Cerebellar nuclear complex (tissue), 1 donor: Measurements from ENCODE around the gene ADAP1.
"Not testable (repeated sequence)": the region's sequence is repeated elsewhere in the genome, so short reads cannot be mapped to it uniquely, and the experiment has no call there.

ENCODE experiments used
- DNase-seq, 2 experiments: peaks; one replicate each; lab custom pipeline; 2025; lab: John Stamatoyannopoulos, UW

The ADAP1 gene

DNA sequence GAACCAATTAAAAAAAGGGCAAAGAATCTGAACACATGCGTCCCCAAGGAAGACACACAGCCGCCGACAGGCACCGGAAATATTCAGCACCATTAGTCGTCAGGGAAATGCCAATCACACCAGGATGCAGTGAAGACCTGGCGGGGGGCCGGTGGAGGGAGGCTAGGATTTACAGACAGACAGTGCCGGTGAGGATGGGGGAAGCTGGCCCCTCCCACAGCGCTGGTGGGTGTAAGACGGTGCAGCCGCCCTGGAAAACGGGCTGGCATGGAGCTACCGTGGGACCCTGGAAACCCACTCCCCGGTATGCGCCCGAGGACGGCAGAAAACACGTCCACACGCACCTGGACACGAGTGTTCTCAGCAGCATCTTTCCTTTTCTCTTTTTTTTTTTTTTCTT, 4.8 kb upstream of the ADAP1 start:
- DNase-seq: no peak

DNA sequence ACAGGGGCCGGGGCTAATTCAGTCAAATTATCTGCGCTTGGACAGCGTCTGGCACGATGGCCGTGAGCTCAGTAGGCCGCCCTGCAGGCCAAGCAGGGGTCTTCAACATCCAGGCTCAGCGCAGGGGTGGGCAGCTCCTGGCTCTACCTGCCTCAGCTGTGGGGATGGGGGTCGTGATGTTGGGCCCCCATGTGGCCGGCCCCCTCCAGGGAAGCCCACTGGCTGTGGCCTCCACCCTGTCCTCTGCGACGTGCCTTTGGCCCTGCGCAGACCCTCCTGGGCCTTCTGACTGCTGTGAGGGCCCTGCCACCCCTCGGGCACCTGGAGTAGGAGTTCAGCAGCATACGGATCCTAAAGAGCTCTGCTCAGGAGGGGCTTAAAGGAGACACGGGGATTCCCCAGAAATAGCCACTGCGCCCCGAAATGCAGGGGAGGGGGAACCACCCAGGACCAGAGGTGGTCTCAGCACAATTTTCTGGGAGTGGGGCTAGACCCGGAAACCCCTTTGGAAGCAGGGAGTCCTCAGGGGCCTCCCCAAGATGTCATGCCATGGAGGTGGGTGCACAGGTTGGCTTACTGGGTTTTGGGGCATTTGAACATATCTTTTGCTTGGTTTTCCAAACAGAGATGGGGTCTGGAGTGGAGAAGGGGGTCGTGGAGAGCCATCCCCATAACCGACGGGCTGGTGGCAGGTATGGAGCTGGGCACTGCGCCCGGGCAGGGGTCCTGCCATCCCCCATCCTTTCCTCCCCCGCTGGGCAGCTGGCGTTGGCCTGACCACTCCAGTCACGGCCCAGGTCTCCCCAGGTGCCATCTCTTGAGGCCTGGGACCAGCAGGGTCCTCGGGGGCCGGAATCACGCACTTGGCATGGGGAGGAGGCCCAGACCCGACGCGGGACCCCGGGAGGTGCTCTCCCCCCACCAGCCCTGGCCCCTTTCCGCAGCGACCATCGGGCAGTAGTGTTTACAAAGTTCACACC, 4.0 kb upstream of the ADAP1 start:
- DNase-seq: no peak

DNA sequence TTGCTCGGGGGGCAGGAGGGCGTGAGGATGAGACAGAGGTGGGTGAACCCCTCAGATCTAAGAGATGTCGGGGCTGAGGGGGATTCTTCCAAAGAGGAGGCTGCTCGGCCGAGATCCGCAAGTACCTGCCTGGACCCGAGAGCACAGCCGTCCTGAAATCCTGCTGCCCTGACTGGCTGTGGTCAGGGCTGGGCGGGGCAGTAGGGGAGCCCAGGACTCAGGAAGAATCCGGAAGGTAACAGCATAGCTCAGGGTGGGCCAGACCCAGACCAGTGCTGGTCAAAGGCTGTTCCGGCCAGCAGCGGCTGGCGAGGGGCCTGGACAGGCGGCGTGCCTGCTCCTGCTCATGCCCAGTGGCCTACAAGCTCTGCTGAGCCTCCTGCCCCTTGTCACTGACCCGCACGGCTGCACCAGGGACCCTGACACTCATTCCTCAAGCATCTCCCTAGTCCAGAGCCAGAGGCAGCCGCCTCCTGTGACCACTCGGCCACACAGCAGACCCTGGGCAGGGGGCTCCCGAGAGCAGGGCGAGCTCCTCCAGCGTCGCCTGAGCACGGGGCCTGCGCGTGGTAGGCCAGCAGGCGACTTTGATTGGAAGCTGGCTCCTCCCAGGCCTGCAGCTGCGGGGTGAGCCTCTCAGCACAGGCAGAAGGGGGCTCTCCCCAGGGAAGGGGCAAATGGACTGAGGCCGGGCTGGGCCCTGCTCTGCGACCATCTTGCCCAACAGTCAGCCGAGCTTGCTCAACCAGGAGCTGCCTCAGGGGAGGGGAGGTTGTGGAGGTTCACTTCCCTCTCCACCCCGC, 3.1 kb upstream of the ADAP1 start:
- DNase-seq: no peak

DNA sequence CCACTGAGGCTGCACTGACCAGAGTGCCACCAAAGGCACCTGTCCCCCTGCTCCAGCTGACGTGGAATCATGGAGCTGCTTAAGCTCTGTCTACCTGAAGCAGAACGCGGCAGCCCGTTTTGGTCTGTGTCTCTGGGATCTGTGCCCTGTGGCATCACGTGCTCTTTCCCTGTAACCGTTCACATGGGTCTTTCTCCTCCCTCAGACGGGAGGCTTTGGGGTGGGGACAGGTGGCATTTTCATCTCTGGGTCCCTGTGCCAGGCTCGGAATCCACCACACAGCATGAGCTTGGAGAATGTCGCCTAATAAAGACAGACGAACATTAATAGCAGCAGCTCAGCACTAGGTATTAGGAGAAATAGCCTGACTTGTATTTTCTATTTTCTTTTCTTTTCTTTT, 1.6 kb upstream of the ADAP1 start:
- DNase-seq: peak; percentile 81 to 97

DNA sequence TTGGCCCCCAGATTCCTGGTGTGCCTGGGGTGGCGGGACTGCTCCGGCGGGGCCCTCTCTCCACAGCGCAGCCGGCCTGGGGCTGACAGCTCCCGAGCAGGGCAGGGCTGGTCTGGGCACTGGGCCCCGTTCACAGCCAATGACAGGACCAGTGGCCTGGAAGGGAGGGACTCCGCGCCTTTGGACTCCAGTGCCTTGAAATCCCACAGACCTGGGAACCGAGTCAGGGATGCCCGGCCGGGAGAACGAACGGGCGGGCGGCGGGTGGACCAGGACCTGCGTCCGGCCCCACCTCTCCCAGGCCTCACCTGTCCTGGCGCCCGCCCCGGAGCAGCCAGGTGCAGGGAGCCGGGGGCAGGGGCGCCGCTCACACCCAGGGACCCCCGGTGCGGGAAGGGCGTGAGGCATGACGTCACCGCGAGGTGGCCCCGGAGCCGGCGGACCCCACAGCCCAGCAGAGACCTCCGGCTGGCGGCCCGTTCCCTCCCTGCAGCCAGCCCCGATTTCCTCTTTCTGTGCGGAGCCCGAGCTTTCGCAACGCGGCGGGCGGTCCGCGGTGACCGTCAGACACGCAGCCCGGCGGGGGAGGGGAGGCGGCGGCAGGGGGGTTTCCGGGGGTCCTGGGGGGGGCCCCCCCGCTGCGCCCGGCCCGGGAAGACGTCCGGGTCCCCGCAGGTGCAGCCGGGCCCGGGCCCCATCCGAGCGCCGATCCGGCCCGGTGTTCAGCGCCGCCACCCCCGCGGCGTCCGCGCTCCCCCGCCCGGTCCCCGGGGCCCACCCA, 743 bp downstream of the ADAP1 start:
- DNase-seq: peak; percentile 63 to 82

DNA sequence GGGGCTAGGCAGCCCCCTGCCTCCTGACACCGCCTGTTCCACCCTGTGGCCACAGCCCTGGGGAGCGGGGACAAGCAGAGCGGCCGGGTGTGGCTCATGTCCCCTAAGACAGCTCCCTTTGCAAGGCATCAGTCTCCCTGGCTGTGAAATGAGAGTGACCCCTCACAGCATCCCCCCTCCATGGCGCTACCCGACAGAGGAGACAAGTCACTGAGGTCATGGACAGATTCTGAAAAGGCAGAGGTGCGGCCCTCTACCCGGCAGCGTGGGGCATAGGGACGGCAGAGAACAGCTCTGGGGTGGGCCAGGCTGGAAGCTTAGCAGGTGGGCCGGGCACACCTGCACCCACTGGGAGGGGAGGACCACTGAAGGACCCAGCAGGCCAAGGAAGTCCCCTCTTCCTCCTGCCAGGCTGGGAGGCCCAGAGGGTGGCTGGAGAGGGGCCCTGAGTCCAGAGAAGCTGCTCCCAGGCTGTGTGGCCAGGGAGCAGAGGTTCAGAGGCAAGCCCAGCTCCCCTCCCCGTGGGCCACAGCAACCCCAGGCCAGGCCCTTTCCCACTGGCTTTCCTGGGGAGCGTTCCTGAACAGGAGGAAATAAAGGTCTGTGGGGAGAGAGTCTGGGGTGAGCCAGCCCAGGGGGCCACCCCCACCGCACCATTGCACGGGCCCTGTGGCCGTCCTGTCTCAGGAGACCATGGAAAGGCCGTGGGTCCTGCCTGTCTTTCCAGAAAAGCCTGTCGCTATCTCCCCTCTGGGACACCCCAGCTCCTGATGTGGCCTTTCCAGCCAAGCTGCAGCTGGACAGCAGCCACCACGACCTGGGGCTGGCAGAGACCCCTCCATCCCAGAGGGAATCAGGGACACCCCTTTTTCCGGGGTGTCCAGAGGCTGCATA, 1.7 kb downstream of the ADAP1 start:
- no peak for DNase-seq

DNA sequence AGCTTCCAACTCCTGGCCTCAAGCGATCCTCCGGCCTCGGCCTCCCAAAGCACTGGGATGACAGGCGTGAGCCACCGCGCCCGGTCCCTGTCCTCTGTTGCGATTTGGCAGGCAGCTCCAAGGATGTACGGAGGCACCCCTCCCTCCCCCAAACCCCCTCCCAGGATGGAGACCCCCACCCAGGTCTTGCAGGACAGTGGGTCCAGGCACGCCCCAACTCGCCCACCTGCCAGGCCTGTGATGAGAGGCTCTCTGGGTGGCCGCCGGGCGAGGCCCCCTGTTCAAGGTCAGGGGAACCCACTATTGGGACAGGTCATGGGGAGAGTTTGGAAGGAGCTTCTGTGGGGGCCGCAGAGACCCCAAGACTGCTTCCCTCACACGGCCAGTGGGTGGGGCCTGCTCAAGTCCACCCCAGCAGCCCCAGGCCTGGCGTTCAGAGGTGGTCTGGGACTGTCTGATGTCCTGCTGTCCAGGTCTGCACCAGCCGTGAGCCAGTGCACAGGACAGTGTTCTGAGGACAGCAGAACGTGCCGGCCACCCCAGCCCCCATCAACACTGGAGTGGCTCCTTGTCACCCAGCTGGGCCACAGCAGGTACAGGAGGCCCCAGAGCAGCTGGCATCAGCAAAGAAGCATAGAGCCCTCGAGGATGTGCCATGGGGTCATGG, 2.5 kb downstream of the ADAP1 start:
- DNase-seq: no peak

DNA sequence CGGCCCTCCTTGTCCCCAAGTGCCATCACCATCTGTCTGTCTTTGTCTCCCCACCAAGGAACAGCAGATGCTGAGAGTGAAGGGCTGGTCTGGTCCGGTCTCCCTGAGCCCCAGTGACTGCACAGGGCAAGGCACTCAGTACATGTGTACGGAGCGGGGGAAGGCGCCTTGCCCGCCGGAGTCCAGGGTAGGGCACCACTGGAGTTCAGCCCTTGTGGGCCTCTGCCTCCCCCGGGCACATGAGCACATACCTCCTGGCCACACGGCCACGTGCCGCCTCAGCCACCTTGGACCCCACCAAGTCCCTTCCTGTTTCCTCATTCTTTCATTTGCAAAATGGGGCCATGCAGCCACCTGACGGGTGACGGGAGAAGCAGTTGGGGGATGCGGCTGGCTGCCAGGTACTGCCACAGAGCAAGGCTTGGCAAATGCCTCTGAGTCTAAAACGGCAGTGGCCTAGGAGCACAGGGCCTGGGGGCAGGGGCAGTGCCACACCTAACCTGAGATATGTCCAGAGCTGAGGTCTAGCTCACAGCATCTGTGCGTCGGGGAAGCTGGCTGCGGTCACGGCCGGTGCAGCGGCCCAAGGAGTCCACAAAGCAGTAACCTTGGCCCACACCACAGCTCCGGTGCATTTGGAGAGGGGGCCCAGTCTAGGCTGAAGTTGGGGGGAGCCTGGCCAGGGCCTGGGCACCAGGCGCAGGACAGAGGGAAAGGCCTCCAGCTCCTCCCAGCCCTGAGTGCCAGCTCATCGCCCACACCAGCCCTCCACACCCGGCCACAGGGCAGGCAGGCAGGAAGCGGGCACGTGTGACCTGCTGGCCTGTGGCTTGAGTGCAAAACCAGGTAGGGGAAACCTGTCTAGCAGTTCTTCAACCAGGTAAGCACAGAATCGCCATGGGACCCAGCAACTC, 5.2 kb downstream of the ADAP1 start:
- DNase-seq: no peak

DNA sequence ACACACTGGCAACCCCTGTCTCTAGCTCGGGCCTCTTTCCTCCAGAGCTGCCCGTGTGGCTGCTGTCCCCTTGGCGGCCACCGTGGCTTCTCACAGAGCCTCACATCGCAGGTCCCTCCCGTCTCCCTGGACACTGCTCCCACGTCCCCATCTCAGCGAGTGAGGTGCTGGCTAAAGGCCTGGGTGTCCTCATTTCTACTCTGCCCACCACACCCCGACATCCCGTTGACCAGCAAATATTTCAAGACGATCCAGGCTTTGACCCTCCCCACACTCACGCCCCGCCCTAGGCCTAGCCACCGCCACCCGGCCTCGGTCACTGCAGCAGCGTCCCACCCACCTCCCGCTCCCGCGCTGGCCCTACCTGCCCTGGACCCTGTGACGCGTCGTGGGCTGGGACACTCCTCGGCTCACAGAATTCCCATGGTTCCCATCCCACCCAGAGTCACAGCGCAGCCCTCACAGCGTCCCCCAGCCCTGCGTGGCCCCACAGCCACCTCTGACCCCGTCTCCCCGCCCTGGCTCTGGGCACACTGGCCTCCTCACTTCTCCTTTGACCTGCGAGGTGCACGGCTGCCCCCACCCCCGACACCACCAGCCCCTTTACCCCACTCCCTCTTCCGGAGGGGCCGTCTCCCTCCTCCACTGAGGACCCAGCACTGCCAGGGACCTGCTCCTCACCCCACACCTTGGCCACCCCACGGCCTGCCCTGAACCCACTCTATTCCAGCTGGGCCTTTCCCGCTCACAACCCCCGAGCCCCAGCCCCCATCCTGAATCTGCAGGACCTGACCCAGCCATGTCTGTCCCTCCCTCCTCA, 6.9 kb downstream of the ADAP1 start:
- no peak for DNase-seq

DNA sequence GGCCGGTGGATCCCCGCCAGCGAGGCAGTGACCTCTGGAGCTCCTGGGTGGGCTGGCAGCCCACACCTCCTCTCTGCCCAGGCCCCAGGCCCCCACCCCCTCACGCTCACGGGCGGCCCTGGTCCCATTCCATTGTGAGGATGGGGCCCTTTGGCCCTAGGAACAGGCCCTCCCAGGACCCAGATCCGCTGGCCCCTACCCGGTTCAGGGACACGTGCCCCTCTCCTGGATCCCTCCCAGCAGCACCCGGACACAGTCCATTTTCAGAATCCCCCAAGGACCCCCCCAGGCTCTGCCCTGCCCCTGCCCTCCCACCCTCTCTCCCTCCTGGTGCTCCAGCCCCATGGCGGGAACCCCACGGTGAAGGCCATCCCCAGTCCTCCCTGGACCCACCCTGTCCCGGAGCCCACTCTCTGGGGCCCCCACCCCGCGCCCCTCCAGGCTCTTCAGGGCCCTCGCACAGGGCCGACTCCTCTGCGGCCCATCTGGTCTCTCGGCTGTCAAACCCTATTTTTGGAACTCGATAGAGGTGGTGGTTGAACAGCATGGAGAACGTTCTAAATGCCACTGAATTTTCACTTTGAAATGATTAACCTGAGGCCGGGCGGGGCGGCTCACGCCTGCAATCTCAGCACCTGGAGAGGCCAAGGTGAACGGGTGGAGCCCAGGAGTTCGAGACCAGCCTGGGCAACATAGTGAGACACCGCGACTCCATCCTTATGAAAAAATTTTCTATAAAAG, 8.1 kb downstream of the ADAP1 start:
- no peak for DNase-seq

DNA sequence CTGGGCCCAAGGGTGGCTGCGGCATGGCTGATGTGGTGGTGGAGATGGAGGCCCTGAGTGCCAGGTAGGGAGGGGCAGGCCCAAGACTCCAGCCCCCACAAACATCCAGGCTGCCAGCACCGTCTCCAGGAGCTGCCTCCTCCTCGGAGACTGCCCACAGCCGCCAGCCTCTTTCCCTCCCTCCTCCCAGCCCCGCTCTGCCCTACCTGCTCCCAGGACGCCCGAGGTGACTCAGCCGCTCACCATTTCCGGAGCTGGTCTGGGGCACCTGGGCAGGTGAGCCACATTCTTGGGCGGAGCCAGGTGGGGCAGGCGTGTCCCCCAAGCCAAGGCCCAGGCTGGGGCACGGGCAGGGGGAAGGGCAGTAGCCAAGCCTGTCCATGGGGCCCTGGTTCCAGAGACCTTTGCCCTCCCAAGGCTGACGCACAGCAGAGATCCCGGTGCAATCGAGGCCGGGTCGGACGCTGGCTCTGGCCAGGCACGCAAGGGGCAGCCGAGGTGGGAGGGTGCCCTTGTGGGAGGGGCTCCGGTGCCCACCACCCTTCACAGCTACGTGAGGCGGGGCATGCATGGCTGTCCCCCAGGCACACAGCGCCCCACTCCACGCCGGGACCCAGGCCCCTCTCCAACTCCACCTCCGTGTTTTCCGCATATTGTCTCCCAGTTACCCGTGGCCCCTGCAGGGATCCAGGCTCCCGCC, 8.8 kb downstream of the ADAP1 start:
- DNase-seq: no peak

DNA sequence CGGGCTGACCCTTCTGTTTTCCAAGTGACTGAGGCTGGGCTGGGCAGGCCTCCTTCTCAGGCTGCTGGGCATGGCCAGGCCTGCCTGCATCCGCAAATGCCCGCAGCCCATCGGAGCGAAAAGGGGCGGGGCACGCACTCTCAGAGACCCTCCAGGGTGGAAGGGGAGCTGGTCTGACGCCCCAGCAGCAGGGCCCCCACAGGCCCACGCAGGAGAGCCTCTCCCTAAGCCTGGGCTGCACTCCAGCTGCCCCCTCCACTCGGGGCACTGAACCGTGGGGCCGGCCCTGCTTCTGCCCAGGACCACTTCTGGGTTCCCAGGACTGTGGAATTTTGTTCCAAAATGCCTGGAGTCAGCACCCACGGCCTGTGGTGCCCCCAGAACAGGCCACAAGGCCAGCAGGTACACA, 9.3 kb downstream of the ADAP1 start:
- no peak for DNase-seq

DNA sequence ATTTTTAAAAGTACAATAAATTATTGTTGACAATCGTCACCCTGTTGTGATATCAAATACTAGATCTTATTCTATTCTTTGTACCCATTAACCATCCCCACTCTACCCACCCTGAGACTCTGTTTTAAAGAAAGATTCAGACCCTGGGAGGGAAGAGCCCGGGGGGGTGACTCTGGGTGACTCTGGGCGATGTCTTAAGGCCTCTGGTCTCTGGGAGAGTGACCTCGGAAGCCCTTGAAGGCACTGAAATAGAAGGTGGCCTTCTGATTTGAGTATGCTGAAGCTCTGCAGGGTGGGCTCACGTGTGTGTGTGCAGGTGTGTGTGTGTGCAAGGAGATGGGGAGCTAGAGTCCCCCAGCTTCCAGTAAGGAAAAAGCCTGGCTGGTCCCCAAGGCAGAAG, 9.7 kb downstream of the ADAP1 start:
- no peak for DNase-seq

DNA sequence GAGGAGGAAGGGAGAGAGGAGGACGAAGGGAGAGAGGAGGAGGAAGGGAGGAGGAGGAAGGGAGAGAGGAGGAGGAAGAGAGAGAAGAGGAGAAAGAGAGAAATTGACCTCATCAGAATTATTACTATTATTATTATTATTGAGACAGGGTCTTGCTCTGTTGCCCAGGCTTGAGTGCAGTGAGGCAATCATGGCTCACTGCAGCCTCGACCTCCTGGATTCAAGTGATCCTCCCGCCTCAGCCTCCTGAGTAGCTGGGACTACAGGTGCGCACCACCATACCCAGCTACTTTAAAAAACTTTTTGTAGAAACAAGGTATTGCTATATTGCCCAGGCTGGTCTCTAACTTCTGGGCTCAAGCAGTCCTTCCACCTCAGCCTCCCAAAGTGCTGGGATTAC, 10.7 kb downstream of the ADAP1 start:
- DNase-seq: not testable (repeated sequence)

DNA sequence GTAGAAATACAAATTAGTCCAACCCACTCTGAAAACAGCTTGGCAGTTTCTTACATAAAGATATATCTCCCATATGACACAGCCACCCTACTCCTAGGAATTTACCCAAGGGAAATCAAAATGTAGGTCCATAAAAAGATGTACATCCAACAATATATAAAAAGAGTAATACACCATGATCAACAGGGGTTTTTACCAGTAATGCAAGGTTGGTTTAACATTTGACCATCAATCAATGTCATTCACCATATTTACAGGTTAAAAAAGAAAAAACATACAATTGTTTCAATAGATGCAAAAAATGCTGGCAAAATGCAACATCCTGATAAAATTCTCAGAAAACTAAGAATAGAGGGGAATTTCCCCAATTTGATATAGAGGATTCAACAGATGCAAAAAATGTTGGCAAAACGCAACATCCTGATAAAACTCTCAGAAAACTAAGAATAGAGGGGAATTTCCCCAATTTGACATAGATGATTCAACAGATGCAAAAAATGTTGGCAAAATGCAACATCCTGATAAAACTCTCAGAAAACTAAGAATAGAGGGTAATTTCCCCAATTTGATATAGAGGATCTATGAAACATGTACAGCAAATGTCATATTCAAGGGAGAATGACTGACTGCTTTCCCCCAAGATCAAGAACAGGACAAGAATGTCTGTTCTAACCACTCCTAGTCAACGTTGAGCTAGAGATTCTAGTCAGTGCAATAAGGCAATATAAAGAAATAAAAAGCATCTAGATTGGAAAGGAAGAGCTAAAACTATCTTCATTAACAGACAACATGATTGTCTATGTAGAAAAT, 13.7 kb downstream of the ADAP1 start:
- DNase-seq: no peak

DNA sequence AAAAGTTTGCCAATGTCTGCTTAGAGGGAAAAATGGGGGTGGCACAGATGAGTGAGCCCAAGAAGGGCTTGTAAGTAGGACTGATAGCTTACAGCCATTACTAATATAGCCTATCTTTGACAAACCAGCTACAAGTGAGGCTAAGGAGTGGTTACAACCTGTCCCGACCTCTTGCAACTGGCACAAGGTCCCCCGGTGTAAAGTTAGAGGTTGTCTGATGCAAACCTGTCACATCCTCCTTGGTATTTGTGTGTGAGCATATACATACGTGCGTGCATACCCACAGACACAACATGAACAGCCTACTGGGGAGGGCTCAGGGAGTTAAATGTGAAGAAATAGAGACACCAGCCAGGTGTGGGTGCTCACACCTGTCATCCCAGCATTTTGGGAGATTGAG, 14.6 kb downstream of the ADAP1 start:
- no peak for DNase-seq
